ENCODE results near the gene ELL.

Gene ELL

DNA sequence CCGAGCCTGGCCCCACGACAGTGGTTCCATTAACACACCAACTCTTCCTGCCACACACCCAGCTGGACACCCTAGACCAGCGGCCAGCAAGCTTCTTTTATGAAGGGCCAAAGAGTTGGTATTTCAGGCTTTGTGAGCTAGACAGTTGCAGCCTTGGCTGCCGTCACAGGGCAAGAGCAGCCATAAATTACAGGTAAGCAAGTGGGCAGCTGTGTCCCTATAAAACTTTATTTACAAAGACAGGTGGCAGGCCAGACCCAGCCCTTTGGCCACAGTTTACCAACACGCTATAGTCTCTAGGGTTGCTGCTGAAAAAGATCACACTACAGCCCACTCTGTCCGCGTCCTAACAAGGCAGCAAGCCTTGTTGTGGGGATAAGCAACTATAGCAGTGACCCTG, 13.3 kb downstream of the ELL start:
- no peak overlapping the region for H3K4me3 ChIP-seq (IDR thresholded peaks at IDR 0.05; ENCODE audit: insufficient read depth, low read depth, low read length)
- peaks cover 100% of the 10 kb centered on the region for H3K79me2 ChIP-seq (ENCODE audit: insufficient read depth, low read depth)
- H3K27ac ChIP-seq = no peak overlapping the region
- peaks cover 76% of the 10 kb centered on the region for H4K20me1 ChIP-seq (ENCODE audit: insufficient read depth)
- H2AFZ ChIP-seq (ENCODE audit: low read depth) = no peak overlapping the region
- no peak overlapping the region for H3K9ac ChIP-seq
- H3K4me1 ChIP-seq (ENCODE audit: low read depth, poor library complexity, severe bottlenecking) = peaks cover 42% of the 10 kb centered on the region
- no peaks in the 10 kb centered on the region for H3K36me3 ChIP-seq (ENCODE audit: insufficient read depth)
- no peak overlapping the region for H3K4me2 ChIP-seq
- TF ChIP-seq, protein P1, sequence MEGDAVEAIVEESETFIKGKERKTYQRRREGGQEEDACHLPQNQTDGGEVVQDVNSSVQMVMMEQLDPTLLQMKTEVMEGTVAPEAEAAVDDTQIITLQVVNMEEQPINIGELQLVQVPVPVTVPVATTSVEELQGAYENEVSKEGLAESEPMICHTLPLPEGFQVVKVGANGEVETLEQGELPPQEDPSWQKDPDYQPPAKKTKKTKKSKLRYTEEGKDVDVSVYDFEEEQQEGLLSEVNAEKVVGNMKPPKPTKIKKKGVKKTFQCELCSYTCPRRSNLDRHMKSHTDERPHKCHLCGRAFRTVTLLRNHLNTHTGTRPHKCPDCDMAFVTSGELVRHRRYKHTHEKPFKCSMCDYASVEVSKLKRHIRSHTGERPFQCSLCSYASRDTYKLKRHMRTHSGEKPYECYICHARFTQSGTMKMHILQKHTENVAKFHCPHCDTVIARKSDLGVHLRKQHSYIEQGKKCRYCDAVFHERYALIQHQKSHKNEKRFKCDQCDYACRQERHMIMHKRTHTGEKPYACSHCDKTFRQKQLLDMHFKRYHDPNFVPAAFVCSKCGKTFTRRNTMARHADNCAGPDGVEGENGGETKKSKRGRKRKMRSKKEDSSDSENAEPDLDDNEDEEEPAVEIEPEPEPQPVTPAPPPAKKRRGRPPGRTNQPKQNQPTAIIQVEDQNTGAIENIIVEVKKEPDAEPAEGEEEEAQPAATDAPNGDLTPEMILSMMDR (conservative IDR thresholded peaks at IDR 0.05; ENCODE audit: low read depth, low read length) = no peak
- no peaks in the 10 kb centered on the region for H3K27me3 ChIP-seq (ENCODE audit: insufficient read depth, low read depth)

DNA sequence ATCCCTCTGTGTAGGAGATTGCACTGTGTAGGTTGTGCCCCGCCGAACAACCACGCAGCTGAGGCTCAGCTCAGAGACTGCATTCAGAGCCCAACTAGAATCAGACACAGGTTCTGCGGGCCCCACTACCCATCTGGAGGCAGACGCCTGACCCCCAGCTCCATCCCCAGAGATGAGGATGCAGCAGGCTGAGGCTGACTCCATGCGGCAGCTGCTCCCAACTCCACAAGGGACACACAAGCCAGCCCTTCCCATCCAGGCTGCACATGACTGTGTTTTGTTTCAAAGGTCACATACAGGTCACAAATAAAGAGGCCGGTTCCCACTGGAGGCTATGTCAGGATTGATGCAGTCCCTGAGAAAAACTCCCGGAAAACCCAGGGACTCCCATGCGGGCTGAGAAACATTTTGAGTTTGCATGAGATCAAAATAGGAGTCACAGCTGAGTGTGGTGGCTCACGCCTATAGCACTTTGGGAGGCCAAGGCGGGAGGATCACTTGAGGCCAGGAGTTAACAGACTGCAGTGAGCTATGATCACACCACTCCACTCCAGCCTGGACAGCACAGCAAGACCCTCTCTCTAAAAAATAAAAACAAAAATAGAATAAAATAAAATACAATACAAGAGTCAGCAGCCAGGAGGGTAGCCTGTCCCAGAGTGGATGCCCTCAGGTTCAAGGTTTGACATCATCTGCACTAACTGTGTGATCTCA, 14.0 kb downstream of the ELL start:
- no peak overlapping the region for H3K27ac ChIP-seq

DNA sequence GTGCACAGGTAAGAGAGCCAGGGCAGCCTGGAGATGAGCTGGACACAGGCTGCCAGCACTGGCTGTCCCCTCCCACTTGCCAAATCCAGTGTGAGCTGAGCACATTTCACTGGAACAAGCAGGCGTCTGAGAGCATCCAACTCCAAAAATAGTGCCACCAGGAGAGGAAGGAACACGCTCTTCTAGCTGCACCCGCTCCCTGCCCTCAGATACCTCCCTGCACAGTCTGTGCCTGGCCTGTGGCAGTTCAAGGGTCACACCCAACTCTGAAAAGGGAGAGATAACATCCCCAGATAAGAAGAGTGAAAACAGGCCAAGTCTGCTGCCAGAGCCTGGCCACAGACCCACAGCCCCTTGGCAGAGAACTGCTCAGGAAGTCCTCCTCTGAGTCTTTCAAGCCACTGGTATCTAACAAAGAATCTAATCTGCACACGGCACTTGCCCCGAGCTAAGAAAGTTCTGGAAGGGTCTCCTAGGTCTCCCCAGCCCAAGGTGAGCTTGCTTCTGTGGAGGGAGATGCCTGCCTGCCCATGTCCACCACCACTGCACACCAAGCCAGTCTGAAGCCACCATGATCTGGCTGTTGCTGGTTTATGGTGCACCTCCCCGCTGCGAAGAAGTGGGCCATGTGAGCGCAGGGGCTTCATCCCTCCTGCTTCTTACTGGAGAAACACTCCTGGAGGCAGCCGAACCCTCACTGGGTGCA, 14.7 kb downstream of the ELL start:
- Histone ChIP-seq H3K27me3 (ENCODE audit: insufficient read depth, low read depth) (no peaks in the 10 kb centered on the region), H3K9ac (no peak overlapping the region), H3K4me1 (ENCODE audit: low read depth, poor library complexity, severe bottlenecking) (peaks cover 40% of the 10 kb centered on the region), H3K4me3 (IDR thresholded peaks at IDR 0.05; ENCODE audit: insufficient read depth, low read depth, low read length) (no peak overlapping the region), H3K4me2 (no peak overlapping the region; the same call in 1 of the 2 replicates), H4K20me1 (ENCODE audit: insufficient read depth) (peaks cover 84% of the 10 kb centered on the region), H3K36me3 (ENCODE audit: insufficient read depth) (no peaks in the 10 kb centered on the region), H2AFZ (ENCODE audit: low read depth) (no peak overlapping the region), H3K79me2 (ENCODE audit: insufficient read depth, low read depth) (peaks cover 100% of the 10 kb centered on the region), H3K27ac (no peak overlapping the region)
- TF ChIP-seq, protein P1 (conservative IDR thresholded peaks at IDR 0.05; ENCODE audit: low read depth, low read length) = no peak

More for the DNA sequence above, 14.0 kb downstream of the ELL start:
- Histone ChIP-seq H4K20me1 (ENCODE audit: insufficient read depth) (peaks cover 83% of the 10 kb centered on the region), H3K79me2 (ENCODE audit: insufficient read depth, low read depth) (peaks cover 100% of the 10 kb centered on the region), H2AFZ (ENCODE audit: low read depth) (no peak overlapping the region), H3K4me3 (IDR thresholded peaks at IDR 0.05; ENCODE audit: insufficient read depth, low read depth, low read length) (no peak overlapping the region), H3K4me2 (no peak overlapping the region; the same call in 1 of the 2 replicates), H3K9ac (no peak overlapping the region), H3K4me1 (ENCODE audit: low read depth, poor library complexity, severe bottlenecking) (peaks cover 42% of the 10 kb centered on the region), H3K27me3 (ENCODE audit: insufficient read depth, low read depth) (no peaks in the 10 kb centered on the region), H3K36me3 (ENCODE audit: insufficient read depth) (no peaks in the 10 kb centered on the region)
- TF ChIP-seq, protein P1 (conservative IDR thresholded peaks at IDR 0.05; ENCODE audit: low read depth, low read length) = no peak

DNA sequence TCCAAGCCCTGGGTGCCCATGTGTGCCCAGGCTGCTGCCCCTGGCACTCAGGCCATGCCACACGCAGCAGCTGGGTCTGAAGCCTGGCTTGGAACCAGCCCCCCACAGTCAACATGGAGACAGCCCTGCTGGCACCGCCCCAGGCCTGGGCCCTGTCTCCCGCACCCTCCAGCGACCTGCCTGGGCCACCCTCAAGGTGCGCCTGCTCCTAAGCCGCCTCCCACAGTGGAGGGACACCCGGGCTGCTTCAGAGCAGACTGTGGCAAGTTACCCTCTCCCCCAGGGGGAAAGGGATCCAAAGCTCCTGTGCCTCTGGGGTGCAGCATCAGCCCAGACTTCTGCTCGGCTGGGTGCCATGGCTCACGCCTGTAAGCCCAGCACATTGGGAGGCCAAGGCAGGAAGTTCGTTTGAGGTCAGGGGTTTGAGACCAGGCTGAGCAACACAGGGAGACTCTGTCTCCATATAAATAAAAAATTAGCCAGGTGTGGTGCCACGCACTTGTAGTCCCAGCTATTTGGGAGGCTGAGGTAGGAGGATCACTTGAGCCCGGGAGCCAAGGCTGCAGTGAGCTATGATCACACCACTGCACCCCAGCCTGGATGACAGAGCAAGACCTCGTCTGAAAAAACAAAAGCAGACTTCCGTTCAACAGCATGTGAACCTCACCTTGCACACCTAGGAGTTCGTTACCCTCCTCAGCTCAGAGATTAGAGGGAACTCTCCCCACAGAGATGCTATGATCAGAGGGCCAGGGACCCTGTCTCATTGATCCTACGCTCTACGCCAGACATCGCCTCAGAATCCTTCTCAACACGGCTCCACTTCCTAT, 15.6 kb downstream of the ELL start:
- peaks cover 38% of the 10 kb centered on the region for H3K4me1 ChIP-seq (ENCODE audit: low read depth, poor library complexity, severe bottlenecking)
- no peaks in the 10 kb centered on the region for H3K27me3 ChIP-seq (ENCODE audit: insufficient read depth, low read depth)
- H3K4me2 ChIP-seq = no peak overlapping the region
- H4K20me1 ChIP-seq (ENCODE audit: insufficient read depth) = peaks cover 79% of the 10 kb centered on the region
- H3K36me3 ChIP-seq (ENCODE audit: insufficient read depth) = no peaks in the 10 kb centered on the region
- no peak overlapping the region; the same call in 1 of the 2 replicates for H3K9ac ChIP-seq
- H3K27ac ChIP-seq = no peak overlapping the region
- peaks cover 100% of the 10 kb centered on the region for H3K79me2 ChIP-seq (ENCODE audit: insufficient read depth, low read depth)
- H3K4me3 ChIP-seq (IDR thresholded peaks at IDR 0.05; ENCODE audit: insufficient read depth, low read depth, low read length) = no peak overlapping the region
- TF ChIP-seq, protein P1 (conservative IDR thresholded peaks at IDR 0.05; ENCODE audit: low read depth, low read length) = no peak
- H2AFZ ChIP-seq (ENCODE audit: low read depth) = no peak overlapping the region
